IMR-90 (cell line): Measurements from ENCODE around the gene RHOT2. TPM values are rescaled to one million over a fixed set of nuclear protein-coding genes. Genes with fewer than 3 reads are reported as not detected.

Source experiments
- ATAC-seq: fragments of 200-7000 bp; cut with Tn5 transposase; 2 replicates; pipeline ENCODE4 v1.9.1; 2020; ENCODE audit warnings: low read depth, mild to moderate bottlenecking, moderate library complexity
- BruUV-seq: library from RNA; stranded (reverse); fragments of 400-500 nt; replicated peaks from 2 replicates; lab custom pipeline; 2021; lab: Mats Ljungman, UMichigan
- CTCF ChIA-PET: fragments of 300-600 bp; formaldehyde crosslinking; extraction: SDS; loops from one replicate; lab custom pipeline; 2021; ENCODE audit warnings: antibody characterized with exemption; lab: Yijun Ruan, JAX
- POLR2A ChIA-PET: fragments of 300-600 bp; sonication (Branson Sonifier 250); formaldehyde crosslinking; loops from one replicate; lab custom pipeline; 2022; ENCODE audit warnings: antibody characterized with exemption; ENCODE audit not compliant: unreplicated experiment; lab: Charles Lee
- DNase-seq: peaks from one replicate; pipeline ENCODE4 v3.0.0; 2013
- H2AFZ ChIP-seq: replicated peaks from 2 replicates; pipeline ENCODE3; 2013; ENCODE audit warnings: low read length, mild to moderate bottlenecking; ENCODE audit not compliant: poor library complexity
- H2AK5ac ChIP-seq: 2 replicates; pipeline ENCODE4 v1.6.1; 2013; ENCODE audit warnings: low read depth, low read length, inconsistent platforms
- H2AK9ac ChIP-seq: replicated peaks from 2 replicates; pipeline ENCODE3; 2013; ENCODE audit warnings: mild to moderate bottlenecking, low read depth, low read length, moderate library complexity; ENCODE audit not compliant: poor library complexity
- H2BK120ac ChIP-seq: 2 replicates; pipeline ENCODE4 v1.6.1; 2013; ENCODE audit warnings: low read depth, low read length, inconsistent platforms
- H2BK15ac ChIP-seq: 3 replicates; pipeline ENCODE4 v1.6.1; 2013; ENCODE audit warnings: low read depth, low read length, inconsistent platforms
- H2BK20ac ChIP-seq: 2 replicates; pipeline ENCODE4 v1.6.1; 2013; ENCODE audit warnings: low read depth, mild to moderate bottlenecking, inconsistent platforms, low read length, moderate library complexity
- H2BK5ac ChIP-seq: 2 replicates; pipeline ENCODE4 v1.6.1; 2013; ENCODE audit warnings: mild to moderate bottlenecking, low read depth, low read length, inconsistent platforms; ENCODE audit not compliant: poor library complexity, severe bottlenecking
- H3K14ac ChIP-seq: replicated peaks from 2 replicates; pipeline ENCODE4 v1.6.1; 2013; ENCODE audit warnings: low read depth, low read length, inconsistent platforms
- H3K18ac ChIP-seq: 2 replicates; pipeline ENCODE4 v1.6.1; 2013; ENCODE audit warnings: low read depth, low read length, control low read depth
- H3K23ac ChIP-seq: 2 replicates; pipeline ENCODE4 v1.6.1; 2013; ENCODE audit warnings: low read depth, low read length, inconsistent platforms
- H3K27ac ChIP-seq: 2 replicates; pipeline ENCODE4 v1.5.1; 2013; ENCODE audit warnings: mild to moderate bottlenecking, control low read depth, low read length; ENCODE audit not compliant: insufficient read depth
- H3K27me3 ChIP-seq: 2 replicates; pipeline ENCODE4 v1.6.1; 2013; ENCODE audit warnings: low read length; ENCODE audit not compliant: control insufficient read depth, insufficient read depth
- H3K36me3 ChIP-seq: 2 replicates; pipeline ENCODE4 v1.6.1; 2013; ENCODE audit warnings: low read length, mixed read lengths; ENCODE audit not compliant: control insufficient read depth, insufficient read depth
- H3K4ac ChIP-seq: 2 replicates; pipeline ENCODE4 v1.6.1; 2013; ENCODE audit warnings: low read depth, low read length, inconsistent platforms
- H3K4me1 ChIP-seq: 2 replicates; pipeline ENCODE4 v1.6.1; 2013; ENCODE audit warnings: low read length, mixed read lengths; ENCODE audit not compliant: control insufficient read depth, insufficient read depth
- H3K4me2 ChIP-seq: 2 replicates; pipeline ENCODE4 v1.6.1; 2013; ENCODE audit warnings: low read depth, mild to moderate bottlenecking, control low read depth, low read length, moderate library complexity
- H3K4me3 ChIP-seq: 2 replicates; pipeline ENCODE4 v1.5.1; 2013; ENCODE audit warnings: low read depth, mild to moderate bottlenecking, control low read depth, low read length, moderate library complexity; ENCODE audit not compliant: insufficient read depth
- H3K56ac ChIP-seq: 2 replicates; pipeline ENCODE4 v1.6.1; 2013; ENCODE audit warnings: low read length, inconsistent platforms; ENCODE audit not compliant: insufficient read depth; ENCODE audit errors: extremely low read depth
- H3K79me1 ChIP-seq, 2 experiments: 2 replicates each; pipeline ENCODE4 v1.6.1; 2013; ENCODE audit warnings: low read length in 2 of 2, inconsistent platforms in 1 of 2, low read depth in 1 of 2
- H3K9ac ChIP-seq: 2 replicates; pipeline ENCODE4 v1.6.1; 2013; ENCODE audit warnings: low read depth, low read length, control low read depth
- H3K9me1 ChIP-seq: 2 replicates; pipeline ENCODE4 v1.6.1; 2013; ENCODE audit warnings: low read length, inconsistent platforms; ENCODE audit not compliant: insufficient read depth
- H3K9me3 ChIP-seq: 2 replicates; pipeline ENCODE4 v1.6.1; 2013; ENCODE audit warnings: low read length; ENCODE audit not compliant: control insufficient read depth, insufficient read depth
- H4K20me1 ChIP-seq: 2 replicates; pipeline ENCODE4 v1.6.1; 2013; ENCODE audit warnings: low read length, inconsistent platforms; ENCODE audit not compliant: insufficient read depth
- H4K5ac ChIP-seq: 2 replicates; pipeline ENCODE4 v1.6.1; 2013; ENCODE audit warnings: mild to moderate bottlenecking, low read depth, low read length, control low read depth
- H4K8ac ChIP-seq, 2 experiments: 2 replicates each; pipeline ENCODE4 v1.6.1; 2013; ENCODE audit warnings: low read depth in 2 of 2, low read length in 2 of 2, control low read depth in 1 of 2, inconsistent platforms in 1 of 2
- H4K91ac ChIP-seq: 2 replicates; pipeline ENCODE4 v1.6.1; 2013; ENCODE audit warnings: low read depth, low read length, inconsistent platforms; ENCODE audit not compliant: insufficient read depth
- CEBPB ChIP-seq: IDR thresholded peaks from 2 replicates; pipeline ENCODE4 v1.6.1; 2012; ENCODE audit warnings: low read depth, low read length, improper control_type of control experiment
- FOS ChIP-seq: fragments of 150-350 bp; IDR thresholded peaks from 2 replicates; pipeline ENCODE4 v1.6.1; 2016; ENCODE audit warnings: low read depth, low read length
- MAFK ChIP-seq: IDR thresholded peaks from 2 replicates; pipeline ENCODE4 v1.6.1; 2012; ENCODE audit warnings: low read depth, low read length, improper control_type of control experiment
- NFE2L2 ChIP-seq: fragments of 150-350 bp; IDR thresholded peaks from 2 replicates; pipeline ENCODE4 v1.6.1; 2016; ENCODE audit warnings: low read depth, mild to moderate bottlenecking, low read length
- POLR2A ChIP-seq: IDR thresholded peaks from 2 replicates; pipeline ENCODE4 v1.6.1; 2012; ENCODE audit warnings: mild to moderate bottlenecking, low read depth, low read length
- RAD21 ChIP-seq: IDR thresholded peaks from 2 replicates; pipeline ENCODE4 v1.6.1; 2012; ENCODE audit warnings: low read length, improper control_type of control experiment
- RFX5 ChIP-seq: IDR thresholded peaks from 2 replicates; pipeline ENCODE4 v1.8.0; 2012; ENCODE audit warnings: low read depth, mild to moderate bottlenecking, low read length, moderate library complexity
- WGBS, 2 experiments: methylation state at CpG; one replicate each; pipeline versions ENCODE4 v1.1.5 to v1.1.7; 2013; ENCODE audit warnings: missing lambda C conversion rate in 2 of 2; ENCODE audit not compliant: insufficient read length in 1 of 2; ENCODE audit errors: extremely low coverage in 2 of 2; 5-methylcytosine and 5-hydroxymethylcytosine counted together
- dilution Hi-C: fragments of 300-500 bp; cut with HindIII; formaldehyde crosslinking; loops from one replicate; pipeline ENCODE4 v1.14.3; 2018; ENCODE audit warnings: low sequenced_read_pairs; ENCODE audit not compliant: unreplicated experiment
- in situ Hi-C: fragments of 300-500 bp; cut with MboI; formaldehyde crosslinking; loops from 3 replicates; pipeline ENCODE4 v1.14.3; 2019; ENCODE audit warnings: low sequenced_read_pairs, inconsistent platforms, mixed read lengths
- intact Hi-C: fragments of 100-400 bp; cut with micrococcal nuclease; formaldehyde crosslinking; loops from 2 replicates; pipeline ENCODE4 v1.10.0; 2022
- polyA plus RNA-seq, 3 experiments: library from polyadenylated mRNA; depleted of rRNA; stranded (reverse); fragments of >200 nt; gene quantifications; 2 replicates each; pipeline ENCODE4 v1.2.3, GENCODE V29; 2012; ENCODE audit warnings: low replicate concordance in 1 of 3
- total RNA-seq: library from RNA; depleted of rRNA; stranded (reverse); fragments of >200 nt; gene quantifications from 2 replicates; pipeline ENCODE4 v1.2.3, GENCODE V29; 2012
- TF ChIP-seq, protein P1 (sequence below): fragments of 150-350 bp; IDR thresholded peaks from 2 replicates; pipeline ENCODE4 v1.6.1; 2017; ENCODE audit warnings: mild to moderate bottlenecking, antibody characterized with exemption, low read length, low read depth

RHOT2 gene
- total and polyA plus RNA-seq, 2 of the 4 experiments (the other 2 are of a cell fraction): 20.3 to 181 TPM

DNA sequence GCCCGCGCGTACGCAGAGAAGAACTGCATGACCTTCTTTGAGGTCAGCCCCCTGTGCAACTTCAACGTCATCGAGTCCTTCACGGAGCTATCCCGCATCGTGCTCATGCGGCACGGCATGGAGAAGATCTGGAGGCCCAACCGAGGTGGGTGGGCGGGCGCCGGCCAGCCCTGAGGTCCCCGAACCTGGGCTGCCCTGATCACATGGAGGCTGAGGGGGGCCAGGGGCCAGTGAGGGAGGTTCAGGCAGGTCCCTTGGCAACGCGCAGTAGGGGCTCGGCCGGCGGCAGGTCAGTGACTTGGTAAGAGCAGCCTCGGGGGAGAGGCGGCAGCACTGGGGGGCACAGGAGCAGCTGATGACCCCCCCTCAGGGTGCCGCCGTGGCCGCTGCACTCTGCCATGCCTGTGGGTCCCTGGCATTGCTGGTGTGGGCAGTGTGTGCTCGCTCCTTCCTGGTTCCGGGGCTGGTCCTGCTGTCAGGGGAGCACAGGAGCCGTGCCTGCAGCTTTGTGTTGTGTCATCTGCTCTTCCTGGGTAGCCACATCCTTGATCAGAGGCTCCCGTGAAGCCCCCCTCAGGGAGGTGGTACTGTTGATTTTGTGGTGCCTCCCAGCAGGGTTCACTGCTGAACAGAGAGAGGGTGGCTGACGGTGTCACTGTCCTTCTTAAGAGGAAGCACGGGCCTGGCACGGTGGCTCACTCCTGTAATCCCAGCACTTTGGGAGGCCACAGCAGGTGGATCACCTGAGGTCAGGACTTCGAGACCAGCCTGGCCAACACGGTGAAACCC, 41.8 kb upstream of the RHOT2 start:
- no peaks in the 10 kb centered on the region for H3K27me3 ChIP-seq
- peaks cover 9 to 48% of the 10 kb centered on the region in 2 experiments; a peak in 2 of 4 replicates for H3K79me1 ChIP-seq
- peak overlapping the region; percentile 43 to 78; a peak in 3 of 4 replicates for H4K8ac ChIP-seq
- H2BK5ac ChIP-seq: peak overlapping the region; percentile 89
- no peak overlapping the region for H3K23ac ChIP-seq
- POLR2A ChIA-PET: no interaction called here
- peak overlapping the region; percentile 77 for H3K14ac ChIP-seq
- peak overlapping the region; percentile 75 for H3K27ac ChIP-seq
- no peak for DNase-seq
- H3K9me1 ChIP-seq: peaks cover 4% of the 10 kb centered on the region; the same call in 1 of the 2 replicates
- H3K36me3 ChIP-seq: peaks cover 7% of the 10 kb centered on the region; the same call in 1 of the 2 replicates
- no peak overlapping the region for H3K56ac ChIP-seq
- BruUV-seq: no TSS peak
- H2AFZ ChIP-seq: peak overlapping the region; percentile 76
- intact Hi-C loops (no loop called here), in situ Hi-C loops (no loop called here), dilution Hi-C loops (no loop called here)
- H3K4me3 ChIP-seq: no peak overlapping the region
- TF ChIP-seq NFE2L2: no peak
- TF ChIP-seq RFX5: no peak
- no peak for TF ChIP-seq RAD21
- no peak for TF ChIP-seq POLR2A
- no peak for TF ChIP-seq MAFK
- TF ChIP-seq FOS: no peak
- TF ChIP-seq, protein P1, sequence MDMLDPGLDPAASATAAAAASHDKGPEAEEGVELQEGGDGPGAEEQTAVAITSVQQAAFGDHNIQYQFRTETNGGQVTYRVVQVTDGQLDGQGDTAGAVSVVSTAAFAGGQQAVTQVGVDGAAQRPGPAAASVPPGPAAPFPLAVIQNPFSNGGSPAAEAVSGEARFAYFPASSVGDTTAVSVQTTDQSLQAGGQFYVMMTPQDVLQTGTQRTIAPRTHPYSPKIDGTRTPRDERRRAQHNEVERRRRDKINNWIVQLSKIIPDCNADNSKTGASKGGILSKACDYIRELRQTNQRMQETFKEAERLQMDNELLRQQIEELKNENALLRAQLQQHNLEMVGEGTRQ: no peak
- TF ChIP-seq CEBPB: no peak
- H3K4me2 ChIP-seq: no peak overlapping the region
- peak overlapping the region; percentile 70 for H4K91ac ChIP-seq
- H3K4me1 ChIP-seq: peaks cover 27% of the 10 kb centered on the region
- WGBS, 2 experiments: 95% methylated on average over 24 of the region's 35 CpGs; no CpG with 5 or more reads in 1 of the 2 experiments
- peak overlapping the region; percentile 97 for H2AK9ac ChIP-seq
- 0 out of 2 replicates have a peak, but pooled peaks cover 8% of the 10 kb centered on the region for H4K20me1 ChIP-seq
- H2BK120ac ChIP-seq: peak overlapping the region; percentile 85
- H2BK15ac ChIP-seq: peak overlapping the region; percentile 85; the same call in 2 of the 3 replicates
- peak overlapping the region; percentile 57; the same call in 1 of the 2 replicates for H4K5ac ChIP-seq
- H3K18ac ChIP-seq: peak overlapping the region; percentile 39; the same call in 1 of the 2 replicates
- no peaks in the 10 kb centered on the region for H3K9me3 ChIP-seq
- peak overlapping the region; percentile 82 for H2BK20ac ChIP-seq
- peak overlapping the region; percentile 92 for H2AK5ac ChIP-seq
- ATAC-seq: no peak
- CTCF ChIA-PET: no interaction called here
- H3K4ac ChIP-seq: peak overlapping the region; percentile 68
- H3K9ac ChIP-seq: no peak overlapping the region
